GM19099 (cell line): ENCODE measurements around the gene AJM1.
A peak's percentile ranks its signal among the peaks of the same experiment; 100 is the strongest.
"Not testable (repeated sequence)": the region's sequence is repeated elsewhere in the genome, so short reads cannot be mapped to it uniquely, and the experiment has no call there.

Experiments
- POLR2A ChIP-seq: IDR thresholded peaks from 3 replicates; pipeline ENCODE4 v1.6.1; 2011; ENCODE audit warnings: low read depth; ENCODE audit not compliant: insufficient read length; ENCODE audit errors: extremely low read depth

Gene AJM1

DNA sequence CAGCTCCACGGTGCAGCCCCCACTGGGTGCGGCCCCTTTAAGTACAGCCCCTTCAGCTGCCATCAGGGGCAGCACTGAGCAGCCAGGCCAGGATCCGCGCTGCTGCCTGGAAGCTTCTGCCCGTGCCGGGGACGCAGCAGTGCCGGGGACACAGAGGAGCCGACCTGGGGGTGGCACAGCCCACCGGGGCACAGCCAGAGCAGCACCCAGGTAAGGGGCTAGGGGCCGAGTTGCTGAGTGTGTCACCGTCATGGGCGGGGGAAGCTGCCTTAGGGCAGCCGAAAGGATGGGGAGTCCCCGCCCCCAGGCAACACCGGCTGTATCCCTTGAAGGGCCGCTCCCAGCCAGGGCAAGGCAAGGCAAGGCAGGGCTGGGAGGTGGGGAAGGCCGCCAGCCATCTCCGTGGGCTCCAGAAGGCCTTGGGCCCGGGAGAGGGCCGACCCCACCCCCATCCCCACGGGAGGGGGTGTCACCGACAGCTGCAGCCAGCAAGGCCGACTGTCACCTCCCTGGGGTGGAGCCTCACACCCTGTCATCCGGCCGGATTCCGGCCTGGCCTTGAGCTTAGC, at the start of gene AJM1:
Gene AJM1, plus strand, starts transcription at position 99 of the 569 bp plus-strand sequence. CDS start 1,937 bp downstream, outside the sequence.
- not testable (repeated sequence) for TF ChIP-seq POLR2A

DNA sequence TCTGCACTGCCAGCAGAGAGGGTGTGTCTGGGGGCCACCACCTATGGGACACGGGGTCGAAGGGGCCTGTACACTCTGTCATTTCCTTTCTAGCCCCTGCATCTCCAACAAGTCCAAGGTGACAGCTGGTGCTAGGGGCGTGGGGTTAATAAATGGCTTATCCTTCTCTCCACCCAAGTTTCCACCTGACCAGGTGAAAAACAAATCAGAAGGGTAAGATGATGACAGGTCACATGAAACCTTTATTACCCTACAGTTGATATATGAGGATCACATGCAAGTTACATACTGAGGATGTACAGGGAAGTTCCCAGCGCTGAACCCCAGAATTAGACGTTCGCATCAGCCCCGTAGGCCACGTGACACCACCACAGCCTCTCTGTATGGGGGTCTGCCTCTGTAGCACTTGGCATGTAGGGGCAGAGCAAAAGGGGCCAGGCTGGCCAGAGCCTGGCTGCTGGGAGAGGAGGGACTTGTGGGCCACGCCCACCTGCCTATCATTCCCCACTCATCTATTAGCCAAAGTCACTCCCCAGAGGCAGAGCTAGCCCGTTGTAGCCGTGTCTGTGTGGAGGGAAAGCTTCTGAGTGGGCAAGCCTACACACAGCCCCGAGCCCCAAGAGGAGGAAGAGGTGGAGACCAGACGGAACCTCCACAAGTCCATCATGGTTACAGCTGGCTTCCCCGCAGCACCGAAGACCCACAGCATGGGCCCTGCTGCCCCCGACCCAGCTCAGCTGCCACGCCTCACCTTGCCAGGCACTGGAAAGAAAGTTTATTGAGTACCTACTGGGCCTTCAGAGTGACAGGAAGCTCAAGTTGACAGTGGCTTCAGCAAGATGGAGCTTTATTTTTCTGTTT, 49.0 kb upstream of the AJM1 start:
- TF ChIP-seq POLR2A = no peak

DNA sequence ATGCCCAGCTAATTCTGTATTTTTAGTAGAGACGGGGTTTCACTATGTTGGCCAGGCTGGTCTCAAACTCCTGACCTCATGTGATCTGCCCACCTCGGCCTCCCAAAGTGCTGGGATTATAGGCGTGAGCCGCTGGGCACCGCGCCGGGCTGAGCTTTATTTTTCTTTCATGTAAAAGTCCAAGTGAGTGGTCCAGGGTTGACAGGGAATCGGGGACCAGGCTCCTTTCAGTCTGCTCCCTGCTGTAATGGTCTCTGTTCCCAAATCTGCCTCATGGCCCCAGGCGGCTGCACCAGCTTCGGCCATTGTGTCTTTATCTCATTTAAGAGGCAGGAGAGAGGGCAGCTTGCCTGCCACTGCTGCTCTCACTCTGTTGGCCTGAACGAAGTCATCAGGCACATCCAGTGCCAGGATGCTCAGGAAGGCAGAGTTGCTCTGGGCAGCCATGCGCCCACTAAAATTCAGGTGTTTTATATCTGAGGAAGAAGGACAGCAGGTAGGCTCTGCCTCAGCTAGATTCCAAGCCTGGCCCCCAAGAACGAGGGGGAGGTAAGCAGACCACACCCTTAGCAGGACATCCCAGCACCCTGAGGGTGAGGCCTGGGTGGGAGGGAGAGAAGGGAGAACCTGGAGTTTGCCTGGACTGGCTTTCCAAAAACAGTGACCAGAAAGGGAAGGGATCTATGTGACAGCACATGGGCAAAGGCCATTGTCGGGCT, 47.8 kb upstream of the AJM1 start:
- no peak for TF ChIP-seq POLR2A

DNA sequence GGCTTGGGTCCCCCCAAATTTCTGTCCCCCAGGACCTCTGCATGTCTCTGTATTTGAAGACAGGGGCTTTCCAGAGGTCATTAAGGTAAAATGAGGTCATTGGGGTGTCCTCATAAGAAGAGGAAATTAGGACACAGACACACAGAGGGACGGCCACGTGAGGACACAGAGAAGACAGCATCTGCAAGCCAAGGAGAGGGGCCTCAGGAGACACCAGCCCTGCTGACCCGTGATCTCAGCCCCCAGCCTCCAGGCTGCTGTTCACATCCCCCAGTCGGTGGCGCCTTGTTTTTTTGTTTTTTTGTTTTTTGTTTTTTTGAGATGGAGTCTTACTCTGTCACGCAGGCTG, 47.3 kb upstream of the AJM1 start:
- TF ChIP-seq POLR2A = no peak

DNA sequence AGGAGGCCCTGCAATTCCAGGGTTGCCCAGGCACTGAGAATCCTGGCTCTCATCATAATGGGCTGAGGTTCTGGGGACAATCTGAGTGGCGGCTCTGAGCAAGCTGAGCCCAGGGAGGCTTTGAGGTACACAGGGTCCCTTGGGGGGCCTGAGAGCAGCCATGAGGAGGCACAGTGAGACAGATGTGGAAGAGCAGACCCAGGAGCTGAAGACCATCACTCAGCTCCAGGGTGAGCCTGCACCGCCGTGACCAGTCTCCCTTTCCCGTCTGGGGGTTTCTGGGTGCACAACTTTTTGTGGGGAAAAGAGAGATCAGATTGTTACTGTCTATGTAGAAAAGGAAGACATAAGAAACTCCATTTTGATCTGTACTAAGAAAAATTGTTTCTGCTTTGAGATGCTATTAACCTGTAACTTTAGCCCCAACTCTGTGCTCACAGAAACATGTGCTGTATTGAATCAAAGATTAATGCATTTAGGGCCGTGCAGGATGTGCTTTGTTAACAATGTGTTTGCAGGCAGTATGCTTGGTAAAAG, 46.0 kb upstream of the AJM1 start, which contains the start of gene CCDC183:
Gene CCDC183, plus strand, starts transcription at position 101 of the 537 bp plus-strand sequence. Its CDS starts 60 bp downstream, at position 161.
- TF ChIP-seq POLR2A = no peak

DNA sequence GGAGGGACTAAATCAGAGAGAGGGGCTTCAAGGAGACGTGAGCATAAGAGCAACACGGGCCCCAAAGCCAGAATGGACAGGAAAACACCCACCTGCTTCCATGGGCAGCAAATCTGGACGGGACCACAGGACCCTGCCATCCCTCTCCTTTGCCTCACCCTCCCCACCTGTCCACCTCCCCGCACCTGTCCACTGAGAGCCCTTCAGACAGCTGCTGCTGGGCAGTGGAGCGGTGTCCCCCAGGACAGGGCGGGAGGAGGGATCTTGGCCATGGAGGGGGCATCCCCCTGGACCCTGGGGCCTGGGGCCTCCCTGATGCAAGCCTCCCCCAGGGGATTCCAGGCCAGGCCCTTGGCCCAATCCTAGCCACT, 43.6 kb upstream of the AJM1 start:
- no peak for TF ChIP-seq POLR2A

DNA sequence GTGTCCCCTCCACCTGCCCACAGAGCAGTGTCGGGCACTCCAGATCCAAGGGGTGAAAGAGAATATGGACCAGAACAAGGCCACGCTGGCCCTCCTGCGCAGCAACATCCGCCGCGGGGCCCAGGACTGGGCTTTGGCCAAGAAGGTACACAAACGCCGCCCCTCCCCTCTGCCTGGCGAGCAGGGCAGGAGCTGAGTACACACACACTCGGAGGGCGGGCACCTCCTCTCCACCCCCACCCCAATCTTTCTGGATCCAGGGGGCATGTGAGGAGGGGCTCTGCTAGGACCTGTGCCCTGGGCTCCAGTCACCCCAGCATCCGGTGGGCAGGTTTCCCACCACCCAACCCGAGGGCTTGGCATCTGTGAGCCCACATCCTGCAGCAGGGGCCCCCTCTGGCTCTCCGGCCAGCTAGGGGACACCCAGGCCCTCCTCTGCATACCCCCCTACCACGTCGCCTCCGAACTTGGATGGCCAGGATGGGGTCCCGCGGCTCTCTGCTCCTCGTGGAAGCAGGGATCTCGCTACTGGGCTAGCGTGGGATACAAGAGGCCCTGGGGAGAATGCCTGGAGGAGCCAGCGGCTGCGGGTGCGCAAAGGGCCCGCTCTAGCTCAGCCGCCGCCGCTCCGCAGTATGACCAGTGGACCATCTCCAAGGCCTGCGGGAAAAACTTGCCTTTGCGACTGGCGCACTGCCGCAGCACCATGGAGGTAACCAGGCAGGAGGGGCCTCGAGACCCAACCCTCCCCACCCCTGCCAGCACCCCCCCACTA, 43.0 kb upstream of the AJM1 start:
- peak; percentile 0 for TF ChIP-seq POLR2A

DNA sequence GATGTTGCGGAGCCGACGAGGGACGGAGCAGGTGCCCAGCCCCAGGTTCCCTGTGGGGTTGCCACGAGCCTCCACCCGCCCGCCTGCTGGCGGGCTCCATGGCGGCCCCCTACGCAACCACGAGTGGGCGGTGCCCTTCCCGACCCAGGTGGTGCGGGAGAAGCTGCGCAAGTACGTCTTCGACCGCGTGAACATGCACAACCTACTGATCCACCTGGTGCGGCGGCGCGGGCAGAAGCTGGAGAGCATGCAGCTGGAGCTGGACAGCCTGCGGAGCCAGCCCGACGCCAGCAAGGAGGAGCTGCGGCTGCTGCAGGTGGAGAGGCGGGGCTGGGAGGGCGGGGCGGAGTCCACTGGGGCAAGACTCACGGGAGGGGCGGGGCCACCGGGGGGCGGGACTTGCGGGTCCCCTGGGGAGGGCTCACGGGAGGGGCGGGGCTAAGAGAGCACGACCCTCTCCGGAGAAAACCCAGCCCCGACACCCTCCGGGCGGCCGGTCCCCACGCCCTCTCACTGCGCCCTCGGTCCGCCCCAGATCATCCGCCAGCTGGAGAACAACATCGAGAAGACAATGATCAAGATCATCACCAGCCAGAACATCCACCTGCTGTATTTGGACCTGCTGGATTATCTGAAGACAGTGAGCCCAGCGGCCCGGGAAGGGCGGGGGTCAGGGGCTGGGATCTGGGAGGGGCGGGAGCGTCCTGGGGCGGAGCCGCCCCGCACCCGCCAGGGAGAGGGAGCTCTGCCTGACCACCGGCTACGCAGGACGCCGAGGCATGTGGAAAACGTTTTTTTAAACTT, 42.2 kb upstream of the AJM1 start:
- TF ChIP-seq POLR2A = peak; percentile 11

DNA sequence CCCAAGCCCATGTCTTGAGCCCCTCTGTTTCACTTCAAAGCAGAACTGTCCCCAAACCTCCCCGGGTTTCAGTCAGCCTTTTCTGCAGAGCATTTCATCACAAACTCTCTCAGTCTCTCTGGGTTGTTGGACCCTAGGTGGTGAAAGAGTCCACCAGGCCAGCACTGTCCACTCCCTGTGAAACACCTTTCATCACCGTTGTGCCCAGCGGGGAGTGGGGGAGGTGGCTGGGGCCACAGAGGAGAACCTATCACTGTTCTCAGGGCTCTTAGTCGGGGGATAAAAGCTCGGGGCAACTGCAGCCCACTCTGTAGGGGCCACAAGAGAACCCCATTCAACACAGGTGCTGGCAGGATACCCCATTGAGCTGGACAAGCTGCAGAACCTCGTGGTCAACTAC, 40.0 kb upstream of the AJM1 start:
- TF ChIP-seq POLR2A = no peak

DNA sequence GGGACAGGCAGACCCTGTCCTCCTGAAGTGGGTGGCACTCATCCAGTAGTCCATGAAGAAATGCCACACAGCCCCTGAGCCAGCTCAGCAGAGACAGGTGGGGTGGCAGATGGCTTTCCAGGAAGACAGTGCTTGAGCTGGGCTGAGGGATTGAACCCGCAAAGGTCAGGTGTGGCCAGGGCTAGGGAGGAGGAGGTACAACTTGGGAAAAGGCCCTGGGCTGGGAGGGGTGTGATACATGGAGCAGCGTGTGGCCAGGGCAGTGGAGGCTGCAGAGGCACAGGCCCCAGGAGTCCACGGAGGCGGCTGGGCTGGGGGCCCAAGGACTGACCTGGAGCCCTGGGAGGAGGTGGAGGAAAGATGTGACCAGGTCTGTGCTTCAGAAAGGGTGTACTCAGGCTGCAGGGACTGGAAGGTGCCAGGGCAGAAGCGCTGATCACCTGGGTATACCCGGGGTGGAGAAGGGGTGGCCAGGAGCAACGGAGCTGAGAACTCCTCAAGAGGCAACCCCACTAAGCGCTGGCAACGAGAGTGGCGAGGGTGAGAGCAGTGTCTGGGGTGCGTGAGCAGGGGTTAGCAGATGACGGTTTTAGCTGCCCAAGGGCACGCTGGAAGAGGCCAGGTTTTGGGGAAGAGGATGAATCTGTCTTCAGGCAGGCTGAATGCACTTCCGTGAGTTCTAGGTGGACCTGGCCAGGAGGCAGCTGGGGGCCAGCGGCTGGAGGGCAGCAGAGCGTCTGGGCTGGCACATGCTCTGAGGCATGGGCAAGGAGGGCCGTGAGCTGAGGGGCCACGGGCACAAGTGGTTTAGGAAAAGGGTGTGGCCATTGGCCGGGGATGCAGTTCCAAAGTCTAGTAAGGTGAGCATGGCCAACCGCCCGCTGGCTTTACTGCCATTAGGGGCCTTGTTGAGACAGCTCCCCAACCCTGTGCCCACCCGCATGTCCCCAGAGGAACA, 38.4 kb upstream of the AJM1 start:
- TF ChIP-seq POLR2A = no peak

DNA sequence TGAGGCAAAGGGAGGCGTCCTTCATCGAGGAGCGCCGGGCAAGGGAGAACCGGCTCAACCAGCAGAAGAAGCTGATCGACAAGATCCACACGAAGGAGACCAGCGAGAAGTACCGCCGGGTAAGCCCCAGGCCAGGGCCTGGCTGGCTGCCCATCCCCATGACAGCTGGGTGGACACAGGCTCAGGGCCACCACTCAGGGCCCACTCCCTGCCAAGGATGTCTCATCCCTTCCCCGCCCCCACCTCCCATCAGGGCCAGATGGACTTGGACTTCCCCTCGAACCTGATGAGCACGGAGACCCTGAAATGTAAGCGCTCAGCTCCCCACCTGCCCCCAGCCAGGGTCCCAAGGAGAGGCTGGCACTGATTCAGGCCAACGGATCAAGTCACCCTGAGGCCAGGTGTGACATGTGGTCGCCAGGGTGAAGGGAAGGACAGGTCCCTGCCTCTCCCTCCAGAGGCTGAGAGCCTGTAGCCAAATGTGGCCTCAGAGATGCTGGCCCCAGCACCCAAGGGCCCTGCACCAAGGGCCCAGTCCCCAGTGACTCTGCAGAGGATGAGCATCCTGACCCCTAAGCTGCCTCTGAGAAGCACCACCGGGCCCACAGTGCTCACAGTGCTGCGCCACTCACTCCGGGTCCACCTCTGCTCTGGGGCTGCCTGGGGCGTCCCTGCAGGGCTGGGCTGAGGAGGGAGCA, 37.6 kb upstream of the AJM1 start:
- TF ChIP-seq POLR2A = no peak

DNA sequence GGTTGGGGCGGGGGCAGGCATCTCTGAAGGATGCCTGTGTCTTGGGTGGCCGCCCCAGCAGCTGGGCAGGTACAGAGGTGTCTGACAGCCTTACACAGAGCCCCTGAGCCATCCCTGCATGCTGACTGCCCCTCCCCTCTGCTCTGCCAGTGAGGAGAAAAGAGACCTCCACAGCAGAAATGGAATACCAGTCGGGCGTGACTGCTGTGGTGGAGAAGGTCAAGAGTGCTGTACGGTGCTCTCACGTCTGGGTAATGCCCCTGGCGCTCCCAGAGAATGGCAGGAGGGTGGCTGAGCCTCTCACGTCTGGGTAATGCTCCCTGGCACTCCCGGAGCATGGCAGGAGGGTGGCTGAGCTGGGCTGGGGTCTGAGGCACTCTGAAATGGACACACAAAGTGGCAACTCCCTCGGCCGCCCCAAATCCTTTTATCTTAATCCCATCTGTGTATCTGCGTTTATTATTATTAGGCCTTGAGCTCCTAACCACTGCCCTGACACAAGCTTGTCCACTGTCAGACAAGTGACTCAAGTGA, 37.0 kb upstream of the AJM1 start:
- no peak for TF ChIP-seq POLR2A

DNA sequence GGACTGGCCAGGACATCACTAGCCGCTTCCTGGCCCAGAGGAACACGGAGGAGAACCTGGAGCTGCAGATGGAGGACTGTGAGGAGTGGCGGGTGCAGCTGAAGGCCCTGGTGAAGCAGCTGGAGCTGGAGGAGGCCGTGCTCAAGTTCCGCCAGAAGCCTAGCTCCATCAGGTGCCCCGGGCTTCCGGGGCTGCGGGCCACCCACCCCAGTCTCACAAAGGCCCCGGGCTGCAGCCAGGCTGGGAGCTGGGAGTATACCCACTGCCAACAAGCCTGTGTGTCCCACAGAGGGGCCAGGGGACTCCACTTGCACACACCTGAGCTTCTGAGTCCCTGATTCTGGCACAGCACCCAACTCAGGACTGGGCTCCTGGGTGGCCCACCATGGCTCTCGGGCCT, 36.2 kb upstream of the AJM1 start:
- no peak for TF ChIP-seq POLR2A
